HFF-Myc (cell line): ENCODE data around the gene TCHHL1.

ENCODE experiments used
- DNase-seq: peaks from one replicate; pipeline ENCODE4 v3.0.0-alpha.2; 2011; ENCODE audit warnings: low read depth; ENCODE audit errors: extremely low read depth
- H3K4me3 ChIP-seq: replicated peaks from 2 replicates; pipeline ENCODE4 v1.5.1; 2011; ENCODE audit warnings: low read depth, mild to moderate bottlenecking, control low read depth, low read length
- CTCF ChIP-seq: IDR thresholded peaks from 2 replicates; pipeline ENCODE4 v1.5.1; 2012; ENCODE audit warnings: mild to moderate bottlenecking, low read depth, low read length, control low read depth; ENCODE audit errors: missing control alignments

TCHHL1 gene

DNA sequence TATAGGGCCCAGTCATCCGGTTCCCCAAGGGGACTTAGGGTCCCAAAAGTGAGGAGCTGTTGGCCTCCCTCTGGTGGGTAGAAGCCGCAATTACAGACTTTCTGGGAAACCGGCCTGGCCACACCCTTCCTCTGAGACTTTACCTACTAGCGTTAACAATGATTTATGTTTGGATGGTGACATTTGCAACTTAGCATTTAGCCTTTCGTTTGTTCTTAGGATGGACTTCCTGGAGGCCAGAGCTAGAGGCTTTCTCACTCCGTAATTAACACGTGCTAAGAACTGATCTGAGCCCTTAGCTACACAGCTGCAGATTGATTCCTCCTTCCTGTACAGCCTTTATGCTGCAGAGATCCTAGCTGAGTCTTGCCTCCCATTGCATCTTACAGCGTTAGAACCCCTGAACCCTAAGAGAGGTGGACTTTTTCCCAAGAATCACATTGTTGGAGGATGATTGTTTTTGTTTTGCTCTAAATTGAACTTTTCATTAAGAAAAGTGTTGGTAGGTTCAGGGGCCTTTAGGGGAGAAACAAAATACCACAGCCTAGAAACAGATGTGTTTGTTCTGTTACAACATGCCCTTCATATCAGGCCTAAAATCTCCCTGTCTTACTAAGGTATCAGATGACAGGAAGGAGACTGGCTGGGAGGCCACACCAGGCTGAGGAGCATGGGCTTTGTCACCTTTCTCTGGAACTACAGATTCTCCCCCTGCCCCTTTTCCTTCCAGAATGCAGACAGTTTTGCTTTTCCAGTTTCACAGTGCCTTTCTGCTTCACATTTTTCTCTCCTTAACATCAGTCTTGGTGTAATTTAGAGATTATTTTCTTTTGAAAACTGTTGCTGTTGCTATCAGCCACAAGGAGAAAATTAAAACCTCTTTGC is 54.0 kb downstream of the TCHHL1 start:
- TF ChIP-seq CTCF = peak; percentile 74
- DNase-seq = peak; percentile 68
- peak overlapping the region; percentile 76 for H3K4me3 ChIP-seq

- TF ChIP-seq CTCF = no peak
- peak overlapping the region; percentile 76 for H3K4me3 ChIP-seq
- DNase-seq = no peak
Measured at GRCh38 chr1:152034324-152034653, 54.6 kb downstream of the TCHHL1 start.
